NCI-H146 treated with DMSO at 0.1 percent for 48 hours (cell line): ENCODE results near the gene HSPA4.

Experiments used
- DNase-seq: peaks from one replicate; lab custom pipeline; 2025; ENCODE audit not compliant: unreplicated experiment; lab: John Stamatoyannopoulos, UW

HSPA4 gene

GRCh38 chr5:133154274-133155075 lies 102.7 kb downstream of the HSPA4 start:
- no peak for DNase-seq

DNA sequence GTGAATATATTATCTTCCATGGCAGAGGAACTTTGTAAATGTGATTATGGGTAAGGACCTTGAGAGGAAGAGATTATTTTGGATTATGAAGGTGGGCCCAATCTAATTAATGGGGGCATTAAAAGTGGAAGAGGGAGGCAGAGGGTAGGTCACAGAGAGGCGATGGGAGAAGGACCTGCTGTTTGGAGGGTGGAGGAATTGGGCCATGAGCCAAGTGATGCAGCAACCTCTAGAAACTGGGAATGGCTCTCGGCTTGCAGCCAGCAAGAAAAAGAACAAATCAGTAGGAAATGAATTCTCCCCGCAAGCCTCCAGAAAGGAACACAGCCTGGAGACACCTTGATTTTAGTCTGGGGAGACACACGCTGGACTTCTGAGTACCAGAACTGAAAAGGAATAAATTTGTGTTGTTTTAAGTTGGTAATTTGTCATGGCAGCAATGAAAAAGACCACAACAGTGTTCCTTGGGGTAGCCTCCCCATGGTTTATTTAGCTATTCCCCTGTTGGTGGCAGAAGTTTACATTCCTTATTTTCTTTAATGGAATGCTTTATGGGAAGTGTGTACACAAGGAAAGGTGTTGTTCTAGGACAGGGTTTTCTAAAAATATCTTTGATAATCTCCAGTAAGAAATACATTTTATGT lies 103.6 kb downstream of the HSPA4 start:
- no peak for DNase-seq
